Neural progenitor cell (in vitro differentiated cells): ENCODE measurements around the gene TRIM40. TPM values are rescaled to one million over a fixed set of nuclear protein-coding genes. Genes with fewer than 3 reads are reported as not detected.

Source experiments
- DNase-seq: peaks from one replicate; pipeline ENCODE4 v3.0.0-alpha.2; 2016; ENCODE audit warnings: low spot score
- H2AFZ ChIP-seq: fragments of 200-600 bp; sonication (generic); replicated peaks from 2 replicates; pipeline ENCODE4 v1.6.1; 2016; ENCODE audit warnings: antibody characterized with exemption
- H3F3A ChIP-seq: fragments of 200-600 bp; sonication (generic); 2 replicates; pipeline ENCODE4 v1.6.1; 2016; ENCODE audit warnings: antibody characterized with exemption, low read depth
- H3K27ac ChIP-seq: fragments of 200-600 bp; sonication (generic); 2 replicates; pipeline ENCODE4 v1.5.1; 2016; ENCODE audit warnings: mild to moderate bottlenecking
- H3K27me3 ChIP-seq: fragments of 200-600 bp; sonication (generic); 2 replicates; pipeline ENCODE4 v1.6.1; 2016; ENCODE audit warnings: mild to moderate bottlenecking, moderate library complexity
- H3K36me3 ChIP-seq: fragments of 200-600 bp; sonication (generic); 2 replicates; pipeline ENCODE4 v1.5.1; 2016
- H3K4me1 ChIP-seq: fragments of 200-600 bp; sonication (generic); 2 replicates; pipeline ENCODE4 v1.6.1; 2016; ENCODE audit warnings: mixed run types
- H3K4me2 ChIP-seq: fragments of 200-600 bp; sonication (generic); 2 replicates; pipeline ENCODE4 v1.6.1; 2016
- H3K4me3 ChIP-seq: fragments of 200-600 bp; sonication (generic); 2 replicates; pipeline ENCODE4 v1.5.1; 2016
- H3K79me2 ChIP-seq: fragments of 200-600 bp; sonication (generic); 2 replicates; pipeline ENCODE4 v1.6.1; 2016; ENCODE audit warnings: low read depth
- H3K9ac ChIP-seq: fragments of 200-600 bp; sonication (generic); 2 replicates; pipeline ENCODE4 v1.6.1; 2016
- H3K9me3 ChIP-seq: fragments of 200-600 bp; sonication (generic); 2 replicates; pipeline ENCODE4 v1.5.1; 2016; ENCODE audit warnings: low read depth
- H4K20me1 ChIP-seq: fragments of 200-600 bp; sonication (generic); 2 replicates; pipeline ENCODE4 v1.6.1; 2016; ENCODE audit warnings: low read depth
- H3K27ac Mint-ChIP-seq: 3 replicates; pipeline ENCODE4 v1.8.0; 2021; ENCODE audit warnings: mixed read lengths
- H3K27me3 Mint-ChIP-seq: 2 replicates; pipeline ENCODE4 v1.8.0; 2022; ENCODE audit warnings: low read depth, mild to moderate bottlenecking, inconsistent platforms, moderate library complexity, mixed read lengths; ENCODE audit not compliant: insufficient read depth
- H3K36me3 Mint-ChIP-seq: 3 replicates; pipeline ENCODE4 v1.8.0; 2021; ENCODE audit warnings: mixed read lengths
- H3K4me1 Mint-ChIP-seq: 3 replicates; pipeline ENCODE4 v1.8.0; 2021; ENCODE audit warnings: mixed read lengths
- H3K4me3 Mint-ChIP-seq: 3 replicates; pipeline ENCODE4 v1.8.0; 2021; ENCODE audit warnings: mild to moderate bottlenecking, moderate library complexity, mixed read lengths
- H3K9me3 Mint-ChIP-seq: 3 replicates; pipeline ENCODE4 v1.8.0; 2020; ENCODE audit warnings: mixed read lengths
- CTCF ChIP-seq: fragments of 200-600 bp; sonication (generic); IDR thresholded peaks from 2 replicates; pipeline ENCODE4 v1.5.1; 2017; ENCODE audit warnings: antibody characterized with exemption, mild to moderate bottlenecking
- EZH2 ChIP-seq: fragments of 200-600 bp; sonication (generic); IDR thresholded peaks from 2 replicates; pipeline ENCODE4 v1.6.1; 2017; ENCODE audit warnings: antibody characterized with exemption, mild to moderate bottlenecking, moderate library complexity
- EZH2phosphoT487 ChIP-seq: fragments of 200-600 bp; sonication (generic); IDR thresholded peaks from 2 replicates; pipeline ENCODE4 v1.6.1; 2017; ENCODE audit warnings: antibody characterized with exemption
- total RNA-seq: library from RNA; depleted of rRNA; stranded (reverse); fragments of >200 nt; gene quantifications from 2 replicates; pipeline ENCODE4 v1.2.3, GENCODE V29; 2015; ENCODE audit warnings: low replicate concordance

TRIM40 gene
- total RNA-seq, 1 donor from 2014 or later: not detected

- no peaks in the 10 kb centered on the region for H3K9me3 ChIP-seq
Observed at GRCh38 chr6:30167101-30167500, 31.2 kb downstream of the TRIM40 start.

DNA sequence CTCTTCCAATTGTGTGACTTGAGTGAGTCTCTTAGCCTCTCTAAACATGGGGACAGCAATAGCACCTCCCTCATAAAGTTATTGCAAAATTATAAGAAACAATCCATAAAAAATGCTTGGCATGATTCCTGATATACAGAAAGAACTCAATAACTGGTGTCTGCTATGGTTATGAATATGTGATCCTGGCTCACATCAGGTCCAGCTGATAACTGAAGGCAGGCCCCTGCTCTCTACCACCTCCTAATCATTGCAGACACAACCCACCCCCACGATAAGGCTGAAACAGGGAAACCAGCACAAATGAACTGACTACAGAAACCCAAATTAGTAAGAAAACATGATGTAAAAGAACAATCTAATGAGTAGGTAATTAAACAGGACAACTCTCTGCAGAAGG, 32.8 kb downstream of the TRIM40 start:
- Mint-ChIP-seq H3K27ac (no peak overlapping the region), H3K27me3 (peaks cover 25% of the 10 kb centered on the region), H3K36me3 (no peaks in the 10 kb centered on the region), H3K4me1 (no peaks in the 10 kb centered on the region), H3K9me3 (no peaks in the 10 kb centered on the region), H3K4me3 (no peak overlapping the region)
- H3K9me3 ChIP-seq: no peaks in the 10 kb centered on the region
- H3K9ac ChIP-seq: no peak overlapping the region
- no peaks in the 10 kb centered on the region for H3K79me2 ChIP-seq
- peaks cover 79% of the 10 kb centered on the region for H3K27me3 ChIP-seq
- no peak for TF ChIP-seq CTCF
- TF ChIP-seq EZH2: no peak
- TF ChIP-seq EZH2phosphoT487: no peak
- no peak overlapping the region for H3K4me2 ChIP-seq
- no peak overlapping the region for H2AFZ ChIP-seq
- H3K4me3 ChIP-seq: no peak overlapping the region
- H3K36me3 ChIP-seq: no peaks in the 10 kb centered on the region
- H3F3A ChIP-seq: peaks cover 12% of the 10 kb centered on the region
- H3K4me1 ChIP-seq: peaks cover 4% of the 10 kb centered on the region
- no peak for DNase-seq
- H4K20me1 ChIP-seq: peaks cover 3% of the 10 kb centered on the region
- no peak overlapping the region for H3K27ac ChIP-seq

More at GRCh38 chr6:30167101-30167500, 31.2 kb downstream of the TRIM40 start:
- H3K9ac ChIP-seq: no peak overlapping the region
- H3K4me2 ChIP-seq: no peak overlapping the region
- no peak overlapping the region for H3K27ac Mint-ChIP-seq
- H3K36me3 Mint-ChIP-seq: no peaks in the 10 kb centered on the region
- no peak for TF ChIP-seq EZH2
- no peak for TF ChIP-seq CTCF
- TF ChIP-seq EZH2phosphoT487: no peak
- no peaks in the 10 kb centered on the region for H3K79me2 ChIP-seq
- H4K20me1 ChIP-seq: peaks cover 3% of the 10 kb centered on the region
- peaks cover 23% of the 10 kb centered on the region for H3K27me3 Mint-ChIP-seq
- H3K4me1 Mint-ChIP-seq: no peaks in the 10 kb centered on the region
- H3K27ac ChIP-seq: no peak overlapping the region
- peaks cover 63% of the 10 kb centered on the region for H3K27me3 ChIP-seq
- H3F3A ChIP-seq: peaks cover 12% of the 10 kb centered on the region
- no peak overlapping the region for H3K4me3 ChIP-seq
- no peak overlapping the region for H2AFZ ChIP-seq
- no peaks in the 10 kb centered on the region for H3K4me1 ChIP-seq
- no peak for DNase-seq
- no peaks in the 10 kb centered on the region for H3K36me3 ChIP-seq
- no peak overlapping the region for H3K4me3 Mint-ChIP-seq
- H3K9me3 Mint-ChIP-seq: no peaks in the 10 kb centered on the region

DNA sequence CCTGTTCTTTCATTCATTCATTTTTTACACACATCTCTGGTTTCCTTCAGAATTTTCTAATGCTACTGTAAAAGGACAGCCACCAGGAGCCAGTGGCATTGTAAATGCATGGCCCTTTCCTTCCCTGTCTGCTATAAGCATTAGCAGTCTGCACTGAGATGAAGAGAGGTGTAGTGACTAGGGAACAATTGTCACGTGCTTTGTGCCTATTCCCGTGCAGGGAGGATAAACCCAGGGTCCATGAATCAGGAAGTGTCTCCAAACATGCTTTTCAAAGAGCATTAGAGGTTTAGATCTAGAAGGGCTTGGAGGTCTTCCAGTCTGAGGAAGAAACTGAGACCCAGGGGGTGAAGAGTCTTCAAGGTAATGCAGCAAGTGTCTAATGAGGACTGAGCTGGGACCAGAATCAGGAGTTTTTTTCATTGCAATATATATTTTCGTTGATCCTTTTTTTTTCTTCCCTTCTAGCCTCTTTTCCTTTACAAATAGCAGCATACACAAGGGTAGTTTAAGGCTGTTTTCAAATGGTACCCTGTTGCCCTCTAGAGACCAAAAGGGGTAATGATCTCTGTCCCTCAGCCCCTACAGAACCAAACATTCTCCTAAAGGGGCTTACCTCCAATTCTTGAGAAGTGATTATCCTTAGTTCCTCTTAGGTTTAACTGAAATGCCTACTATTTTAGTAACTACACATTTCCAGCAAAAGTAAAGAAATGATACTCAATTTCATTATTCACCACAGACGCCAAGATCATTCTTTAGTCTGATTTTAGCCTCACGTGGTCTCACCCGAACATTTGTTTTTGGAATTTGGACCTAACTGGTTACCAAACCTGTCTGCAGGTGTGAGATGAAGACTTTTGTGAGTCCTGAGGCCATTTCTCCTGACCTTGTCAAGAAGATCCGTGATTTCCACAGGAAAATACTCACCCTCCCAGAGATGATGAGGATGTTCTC, 34.0 kb downstream of the TRIM40 start:
- no peak overlapping the region for H3K4me3 Mint-ChIP-seq
- peak; percentile 57 for DNase-seq

More for the DNA sequence above, 34.0 kb downstream of the TRIM40 start:
- no peak overlapping the region for H3K4me3 ChIP-seq
- H3K27me3 Mint-ChIP-seq: peaks cover 18% of the 10 kb centered on the region
- peaks cover 12% of the 10 kb centered on the region for H3F3A ChIP-seq
- no peaks in the 10 kb centered on the region for H3K36me3 Mint-ChIP-seq
- no peaks in the 10 kb centered on the region for H3K9me3 ChIP-seq
- H3K27ac Mint-ChIP-seq: no peak overlapping the region
- no peak overlapping the region for H3K4me2 ChIP-seq
- H4K20me1 ChIP-seq: peaks cover 3% of the 10 kb centered on the region
- no peak overlapping the region for H3K9ac ChIP-seq
- H3K36me3 ChIP-seq: no peaks in the 10 kb centered on the region
- peaks cover 91% of the 10 kb centered on the region for H3K27me3 ChIP-seq
- no peak overlapping the region for H3K27ac ChIP-seq
- no peaks in the 10 kb centered on the region for H3K9me3 Mint-ChIP-seq
- TF ChIP-seq CTCF: peak; percentile 74
- TF ChIP-seq EZH2: no peak
- H3K4me1 Mint-ChIP-seq: no peaks in the 10 kb centered on the region
- no peaks in the 10 kb centered on the region for H3K79me2 ChIP-seq
- peaks cover 4% of the 10 kb centered on the region for H3K4me1 ChIP-seq
- H2AFZ ChIP-seq: peak overlapping the region; percentile 65
